Occipital lobe (tissue), 2 donors: ENCODE measurements around the gene MEDAG. TPM values are rescaled to one million over a fixed set of nuclear protein-coding genes. Genes with fewer than 3 reads are reported as not detected.
"Not testable (repeated sequence)": the region's sequence is repeated elsewhere in the genome, so short reads cannot be mapped to it uniquely, and the experiment has no call there.

Source experiments
- DNase-seq: peaks from one replicate; lab custom pipeline; 2025; lab: John Stamatoyannopoulos, UW
- total RNA-seq: library from RNA; depleted of rRNA; stranded (reverse); fragments of >200 nt; gene quantifications from one replicate; pipeline ENCODE4 v1.2.3, GENCODE V29; 2014

The MEDAG gene
- total RNA-seq, 1 donor from 2014 or later, result 0.78 TPM

- DNase-seq, result no peak
Measured at GRCh38 chr13:30907121-30907861, 1.2 kb downstream of the MEDAG start.

GRCh38 chr13:30908416-30908980 is 2.4 kb downstream of the MEDAG start:
- DNase-seq, result no peak

- DNase-seq, result no peak
Measured at GRCh38 chr13:30910676-30911075, 4.6 kb downstream of the MEDAG start.

GRCh38 chr13:30915691-30916541 is 9.8 kb downstream of the MEDAG start:
- DNase-seq, result no peak

GRCh38 chr13:30916991-30917390 is 10.9 kb downstream of the MEDAG start:
- DNase-seq, result no peak

- no peak for DNase-seq
Measured at GRCh38 chr13:30918662-30919405, 12.8 kb downstream of the MEDAG start.

GRCh38 chr13:30920162-30920909 is 14.3 kb downstream of the MEDAG start:
- DNase-seq, result no peak

GRCh38 chr13:30923418-30923817 is 17.3 kb downstream of the MEDAG start:
- no peak for DNase-seq

- DNase-seq, result no peak
Measured at GRCh38 chr13:30924721-30925120, 18.6 kb downstream of the MEDAG start.

- DNase-seq, result no peak
Measured at GRCh38 chr13:30925429-30925828, 19.4 kb downstream of the MEDAG start.

- DNase-seq, result no peak
Measured at GRCh38 chr13:30926781-30927180, 20.7 kb downstream of the MEDAG start.

GRCh38 chr13:30927188-30927587 is 21.1 kb downstream of the MEDAG start:
- DNase-seq, result not testable (repeated sequence)

GRCh38 chr13:30927595-30927994 is 21.5 kb downstream of the MEDAG start:
- DNase-seq, result no peak

GRCh38 chr13:30928978-30929377 is 22.9 kb downstream of the MEDAG start:
- no peak for DNase-seq

GRCh38 chr13:30932481-30933353 is 26.6 kb downstream of the MEDAG start, which contains the start of gene TEX26:
TEX26 (plus strand) TSS chr13:30932656; CDS start chr13:30932716, 60 bp downstream.
- no peak for DNase-seq

- DNase-seq, result no peak
Measured at GRCh38 chr13:30933354-30933670, 27.2 kb downstream of the MEDAG start.

- no peak for DNase-seq
Measured at GRCh38 chr13:30934381-30934780, 28.3 kb downstream of the MEDAG start.

GRCh38 chr13:30934803-30935202 is 28.7 kb downstream of the MEDAG start:
- DNase-seq, result no peak

- DNase-seq, result no peak
Measured at GRCh38 chr13:30936971-30937370, 30.9 kb downstream of the MEDAG start.

- DNase-seq, result no peak
Measured at GRCh38 chr13:30943881-30944280, 37.8 kb downstream of the MEDAG start.
